CD4-positive, alpha-beta T cell (primary cell): ENCODE results near the gene NFKBIL1. TPM values are rescaled to one million over a fixed set of nuclear protein-coding genes. Genes with fewer than 3 reads are reported as not detected.

Source experiments
- ATAC-seq: fragments of 200-7000 bp; cut with Tn5 transposase; one replicate; pipeline ENCODE4 v1.10.0; 2022; ENCODE audit warnings: mild to moderate bottlenecking; ENCODE audit not compliant: poor library complexity
- CTCF ChIA-PET: fragments of 350-600 bp; sonication (Branson Sonifier 250); formaldehyde crosslinking; loops from one replicate; lab custom pipeline; 2021; ENCODE audit warnings: antibody characterized with exemption, inconsistent platforms; lab: Charles Lee
- POLR2A ChIA-PET: fragments of 350-600 bp; sonication (Branson Sonifier 250); formaldehyde crosslinking; loops from one replicate; lab custom pipeline; 2021; ENCODE audit warnings: antibody characterized with exemption, inconsistent platforms; lab: Charles Lee
- DNase-seq, 14 experiments: peaks; one replicate each; pipeline ENCODE4 v3.0.0-alpha.2; 2013 to 2020; ENCODE audit warnings: mixed read lengths in 2 of 14
- H3K27ac ChIP-seq, 2 donors: one replicate each; pipeline versions ENCODE4 v1.5.1 to v1.7.0; 2013; ENCODE audit warnings: low read length in 2 of 2, low read depth in 1 of 2, mild to moderate bottlenecking in 1 of 2
- H3K27me3 ChIP-seq, 2 experiments: 1 replicate in 1 of 2; 2 replicates in 1 of 2; pipeline versions ENCODE4 v1.6.1 to v1.7.0; 2013; ENCODE audit warnings: low read length in 2 of 2, control low read depth in 1 of 2, mild to moderate bottlenecking in 1 of 2, moderate library complexity in 1 of 2; ENCODE audit not compliant: insufficient read depth in 2 of 2, control insufficient read depth in 1 of 2
- H3K36me3 ChIP-seq: one replicate; pipeline ENCODE4 v1.6.1; 2013; ENCODE audit warnings: low read length, control low read depth; ENCODE audit not compliant: insufficient read depth
- H3K4me1 ChIP-seq: one replicate; pipeline ENCODE4 v1.6.1; 2013; ENCODE audit warnings: low read length, control low read depth; ENCODE audit not compliant: insufficient read depth
- H3K4me3 ChIP-seq: one replicate; pipeline ENCODE4 v1.5.1; 2013; ENCODE audit warnings: mild to moderate bottlenecking, low read length, moderate library complexity
- H3K9me3 ChIP-seq, 2 experiments: 1 replicate in 1 of 2; 2 replicates in 1 of 2; pipeline versions ENCODE4 v1.6.1 to v1.7.0; 2013; ENCODE audit warnings: low read length in 2 of 2, mild to moderate bottlenecking in 2 of 2, control low read depth in 1 of 2, moderate library complexity in 1 of 2; ENCODE audit not compliant: control insufficient read depth in 1 of 2, insufficient read depth in 1 of 2
- H3K27ac Mint-ChIP-seq: one replicate; pipeline ENCODE4 v1.8.0; 2020; ENCODE audit warnings: mixed read lengths
- H3K27me3 Mint-ChIP-seq: one replicate; pipeline ENCODE4 v1.8.0; 2021; ENCODE audit warnings: mixed read lengths
- H3K36me3 Mint-ChIP-seq: one replicate; pipeline ENCODE4 v1.8.0; 2021; ENCODE audit warnings: low read depth, mixed read lengths
- H3K4me1 Mint-ChIP-seq: one replicate; pipeline ENCODE4 v1.8.0; 2021; ENCODE audit warnings: low read depth, mixed read lengths
- H3K4me3 Mint-ChIP-seq: one replicate; pipeline ENCODE4 v1.8.0; 2020; ENCODE audit warnings: mild to moderate bottlenecking, mixed read lengths
- H3K9me3 Mint-ChIP-seq: one replicate; pipeline ENCODE4 v1.8.0; 2020; ENCODE audit warnings: mixed read lengths
- intact Hi-C, 2 experiments: fragments of 100-400 bp; cut with DNase I in 1 of 2; cut with micrococcal nuclease in 1 of 2; formaldehyde crosslinking; loops; one replicate each; pipeline versions ENCODE4 v1.15.1 to v1.9.0; 2023 to 2025; cut with DNase I, micrococcal nuclease
- total RNA-seq, 174 experiments: library from RNA in 2 of 174; stranded (reverse) in 2 of 174; gene quantifications; one replicate each; pipeline ENCODE4 v1.2.3 and lab custom pipeline; 2021 to 2026
- TF ChIP-seq, protein P1 (sequence below): fragments of 200-600 bp; IDR thresholded peaks from one replicate; pipeline ENCODE4 v1.8.0; 2022; ENCODE audit warnings: antibody characterized with exemption, mild to moderate bottlenecking

Gene NFKBIL1
- total RNA-seq, 2 experiments from 2014 or later: 7.6 to 9.3 TPM

DNA sequence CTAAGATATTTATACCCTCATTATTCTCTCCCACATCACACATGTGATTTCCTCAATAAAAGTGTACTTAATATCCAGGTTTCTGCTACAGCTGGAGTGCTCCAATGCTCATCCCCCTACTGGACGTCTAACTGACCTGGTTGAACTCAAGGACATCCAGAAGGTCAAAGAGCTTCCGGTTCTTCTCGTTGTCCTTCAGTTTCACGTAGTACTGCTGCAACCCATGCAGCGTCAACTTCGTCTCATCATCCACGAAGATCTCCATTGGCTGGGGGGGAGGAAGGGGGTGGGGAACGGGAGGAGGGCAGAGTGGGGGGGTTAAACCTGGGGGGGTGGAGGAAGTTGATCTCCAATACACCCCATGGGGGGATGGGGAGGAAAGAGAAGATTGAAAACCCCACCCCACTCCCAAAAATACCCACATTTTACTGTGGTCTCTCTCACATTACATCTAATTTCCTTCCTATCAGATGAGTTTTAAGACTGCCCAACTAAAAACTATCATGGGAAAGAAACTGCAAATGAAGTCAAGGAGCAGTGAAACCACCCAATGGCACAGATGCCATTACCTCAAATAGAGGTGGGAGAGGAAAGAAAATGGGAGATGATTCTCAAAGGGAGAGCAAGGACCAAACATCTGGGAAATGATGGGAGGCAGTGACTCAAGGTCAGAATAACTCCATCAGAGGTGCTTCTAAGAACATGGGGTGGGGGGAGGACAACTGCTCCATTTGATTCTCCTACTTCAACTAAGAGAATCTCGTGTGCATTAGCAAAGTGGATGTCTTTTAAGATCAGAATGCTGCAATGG, 14.6 kb upstream of the NFKBIL1 start:
- Mint-ChIP-seq H3K9me3 (no peaks in the 10 kb centered on the region), H3K4me3 (no peak overlapping the region), H3K27ac (no peak overlapping the region), H3K36me3 (peaks cover 92% of the 10 kb centered on the region), H3K4me1 (peaks cover 11% of the 10 kb centered on the region), H3K27me3 (no peaks in the 10 kb centered on the region)
- DNase-seq (no peak), ATAC-seq (no peak)
- Histone ChIP-seq H3K9me3 (no peaks in the 10 kb centered on the region), H3K27ac (no peak overlapping the region), H3K4me1 (peaks cover 6% of the 10 kb centered on the region), H3K36me3 (peaks cover 83% of the 10 kb centered on the region), H3K27me3 (no peaks in the 10 kb centered on the region), H3K4me3 (no peak overlapping the region)
- POLR2A ChIA-PET: interaction anchor here (1.2 to 1.9 kb wide), 2 partner anchors 8 to 38 kb away, joined by 6 read pairs; partner anchors contain the start of gene DDX39B
- intact Hi-C loops: no loop called here
- TF ChIP-seq, protein P1, sequence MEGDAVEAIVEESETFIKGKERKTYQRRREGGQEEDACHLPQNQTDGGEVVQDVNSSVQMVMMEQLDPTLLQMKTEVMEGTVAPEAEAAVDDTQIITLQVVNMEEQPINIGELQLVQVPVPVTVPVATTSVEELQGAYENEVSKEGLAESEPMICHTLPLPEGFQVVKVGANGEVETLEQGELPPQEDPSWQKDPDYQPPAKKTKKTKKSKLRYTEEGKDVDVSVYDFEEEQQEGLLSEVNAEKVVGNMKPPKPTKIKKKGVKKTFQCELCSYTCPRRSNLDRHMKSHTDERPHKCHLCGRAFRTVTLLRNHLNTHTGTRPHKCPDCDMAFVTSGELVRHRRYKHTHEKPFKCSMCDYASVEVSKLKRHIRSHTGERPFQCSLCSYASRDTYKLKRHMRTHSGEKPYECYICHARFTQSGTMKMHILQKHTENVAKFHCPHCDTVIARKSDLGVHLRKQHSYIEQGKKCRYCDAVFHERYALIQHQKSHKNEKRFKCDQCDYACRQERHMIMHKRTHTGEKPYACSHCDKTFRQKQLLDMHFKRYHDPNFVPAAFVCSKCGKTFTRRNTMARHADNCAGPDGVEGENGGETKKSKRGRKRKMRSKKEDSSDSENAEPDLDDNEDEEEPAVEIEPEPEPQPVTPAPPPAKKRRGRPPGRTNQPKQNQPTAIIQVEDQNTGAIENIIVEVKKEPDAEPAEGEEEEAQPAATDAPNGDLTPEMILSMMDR: no peak
- CTCF ChIA-PET: no interaction called here

DNA sequence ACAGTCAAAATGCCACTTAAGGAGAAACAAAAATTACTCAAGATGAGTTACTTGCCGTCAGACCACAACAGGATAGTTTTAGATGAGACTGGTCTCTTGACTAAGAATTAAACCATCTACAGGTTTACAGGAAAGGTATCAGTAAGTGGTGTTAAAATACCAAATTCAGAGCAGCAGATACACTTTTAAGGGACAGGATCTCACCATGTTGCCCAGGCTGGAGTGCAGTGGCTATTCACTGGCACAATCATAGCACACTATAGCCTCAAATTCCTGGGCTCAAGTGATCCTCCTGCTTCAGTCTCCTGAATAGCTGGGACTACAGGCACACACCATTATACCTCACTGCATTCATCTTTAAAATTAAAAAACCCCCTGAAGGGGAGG, 14.0 kb upstream of the NFKBIL1 start:
- H3K27ac Mint-ChIP-seq: no peak overlapping the region
- TF ChIP-seq, protein P1: no peak
- H3K27me3 ChIP-seq: no peaks in the 10 kb centered on the region
- intact Hi-C loops: no loop called here
- H3K9me3 ChIP-seq: no peaks in the 10 kb centered on the region
- H3K4me1 Mint-ChIP-seq: peaks cover 14% of the 10 kb centered on the region
- H3K27ac ChIP-seq: no peak overlapping the region
- POLR2A ChIA-PET: no interaction called here
- peaks cover 89% of the 10 kb centered on the region for H3K36me3 ChIP-seq
- peaks cover 12% of the 10 kb centered on the region for H3K4me1 ChIP-seq
- H3K9me3 Mint-ChIP-seq: no peaks in the 10 kb centered on the region
- DNase-seq (no peak), ATAC-seq (no peak)
- H3K4me3 ChIP-seq: no peak overlapping the region
- H3K4me3 Mint-ChIP-seq: no peak overlapping the region
- CTCF ChIA-PET: no interaction called here
- H3K36me3 Mint-ChIP-seq: peaks cover 93% of the 10 kb centered on the region
- no peaks in the 10 kb centered on the region for H3K27me3 Mint-ChIP-seq

DNA sequence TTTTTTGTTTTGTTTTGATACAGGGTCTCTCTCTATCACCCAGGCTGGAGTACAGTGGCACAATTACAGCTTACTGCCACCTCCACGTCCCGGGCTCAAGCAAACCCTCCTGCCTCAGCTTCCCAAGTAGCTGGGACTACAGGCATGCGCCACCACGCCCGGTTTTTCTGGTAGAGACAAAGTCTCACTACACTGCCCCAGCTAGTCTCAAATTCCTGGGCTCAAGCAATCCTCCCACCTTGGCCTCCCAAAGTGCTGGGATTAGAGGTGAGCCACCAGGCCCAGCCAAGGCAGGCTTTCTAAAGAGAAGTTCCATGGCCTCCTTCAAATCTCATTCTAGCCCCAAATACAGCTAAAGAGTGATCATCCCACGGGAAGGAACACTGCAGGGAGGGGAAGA, 13.4 kb upstream of the NFKBIL1 start:
- ChIA-PET CTCF (no interaction called here), POLR2A (interaction anchor here (1.8 kb wide), 1 partner anchor 36 kb away, joined by 4 read pairs; the partner anchor contains the start of gene MICB)
- no peak for DNase-seq
- Mint-ChIP-seq H3K4me1 (peaks cover 19% of the 10 kb centered on the region), H3K9me3 (no peaks in the 10 kb centered on the region), H3K36me3 (peaks cover 94% of the 10 kb centered on the region), H3K4me3 (no peak overlapping the region), H3K27ac (no peak overlapping the region), H3K27me3 (no peaks in the 10 kb centered on the region)
- Histone ChIP-seq H3K27me3 (no peaks in the 10 kb centered on the region), H3K36me3 (peaks cover 95% of the 10 kb centered on the region), H3K27ac (no peak overlapping the region), H3K4me3 (no peak overlapping the region), H3K9me3 (no peaks in the 10 kb centered on the region), H3K4me1 (peaks cover 17% of the 10 kb centered on the region)
- intact Hi-C loops: no loop called here
- ATAC-seq: no peak
- TF ChIP-seq, protein P1: no peak
